ENCODE data around the gene SUSD1.

Gene SUSD1

DNA sequence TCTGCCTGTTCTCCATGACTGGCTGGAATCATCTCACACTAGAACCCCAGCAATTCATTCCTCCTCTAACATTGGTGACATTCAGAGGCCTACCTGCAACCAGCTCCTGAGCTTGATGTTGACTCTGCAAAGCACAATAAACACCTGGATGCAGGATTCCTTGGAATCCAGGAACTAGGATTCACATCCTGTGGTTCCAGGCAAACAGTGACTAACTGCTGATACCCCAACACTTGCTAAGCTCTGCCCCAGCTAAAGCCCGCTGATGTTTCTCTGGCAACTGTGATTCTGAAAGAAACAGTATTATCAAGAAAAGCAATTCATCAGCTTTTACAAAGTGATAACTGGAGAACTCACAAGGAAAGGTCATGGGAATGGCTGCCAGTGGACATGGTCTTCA lies 29.2 kb downstream of the SUSD1 start:
- TF ChIP-seq ZNF776 (tag by site-specific recombination; IDR thresholded peaks at IDR 0.05; ENCODE audit: borderline replicate concordance) (no peak), MEIS1 (CRISPR knock-in tag; IDR thresholded peaks at IDR 0.05; ENCODE audit: borderline replicate concordance) (no peak), ZNF248 (tag by site-specific recombination; IDR thresholded peaks at IDR 0.05) (no peak), ZNF660 (tag by site-specific recombination; IDR thresholded peaks at IDR 0.05) (no peak), KLF16 (tag by site-specific recombination; IDR thresholded peaks at IDR 0.05) (no peak), YY1 (tag by site-specific recombination; IDR thresholded peaks at IDR 0.05) (no peak), ZNF585B (tag by site-specific recombination; IDR thresholded peaks at IDR 0.05) (no peak), ZNF157 (tag by site-specific recombination; IDR thresholded peaks at IDR 0.05) (no peak), ZNF302 (tag by site-specific recombination; IDR thresholded peaks at IDR 0.05; ENCODE audit: low read depth) (no peak), SCRT1 (tag by site-specific recombination; IDR thresholded peaks at IDR 0.05; ENCODE audit: borderline replicate concordance) (no peak), ZFP37 (tag by site-specific recombination; IDR thresholded peaks at IDR 0.05) (no peak), WT1 (tag by site-specific recombination; IDR thresholded peaks at IDR 0.05) (no peak), ZNF639 (tag by site-specific recombination; IDR thresholded peaks at IDR 0.05) (no peak)
- Histone ChIP-seq H3K36me3 (ENCODE audit: control insufficient read depth in 2 of 2, insufficient read depth in 1 of 2, low read length in 2 of 2) (no peaks in the 10 kb centered on the region), H3K4me1 (ENCODE audit: control insufficient read depth, insufficient read depth, low read length) (no peaks in the 10 kb centered on the region), H3K27ac (ENCODE audit: extremely low read depth, low read depth, low read length) (no peak overlapping the region), H3K9me3 (ENCODE audit: control insufficient read depth, insufficient read depth, low read depth, low read length) (no peaks in the 10 kb centered on the region), H3K4me3 (ENCODE audit: low read depth, low read length) (no peak overlapping the region)
- CTCF ChIA-PET = no interaction called here
- POLR2A ChIA-PET = no interaction called here

DNA sequence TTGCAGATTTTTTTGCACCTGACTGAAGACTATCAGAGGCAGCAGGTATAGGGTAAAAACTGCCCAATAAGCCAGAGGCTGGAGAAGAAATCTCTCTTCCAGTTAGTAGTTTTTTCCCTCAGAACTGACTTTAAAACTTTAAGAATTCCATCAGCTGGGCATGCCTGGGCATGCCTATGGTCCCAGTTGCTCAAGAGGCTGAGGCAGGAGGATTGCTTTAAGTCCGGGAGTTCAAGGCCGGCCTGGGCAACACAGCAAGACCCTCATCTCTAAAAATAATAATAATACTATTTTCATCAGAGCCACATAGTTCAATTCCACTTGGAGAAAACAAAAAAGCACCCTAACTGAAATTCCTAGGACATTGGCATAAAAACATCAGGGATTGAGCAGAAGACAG lies 30.3 kb downstream of the SUSD1 start:
- H3K9me3 ChIP-seq (ENCODE audit: control insufficient read depth, insufficient read depth, low read depth, low read length) = no peaks in the 10 kb centered on the region
- H3K4me1 ChIP-seq (ENCODE audit: control insufficient read depth, insufficient read depth, low read length) = no peaks in the 10 kb centered on the region
- TF ChIP-seq ZNF341 (tag by site-specific recombination; IDR thresholded peaks at IDR 0.05; ENCODE audit: low read depth) = no peak
- TF ChIP-seq SCRT2 (tag by site-specific recombination; IDR thresholded peaks at IDR 0.05) = no peak
- TF ChIP-seq, protein P1, sequence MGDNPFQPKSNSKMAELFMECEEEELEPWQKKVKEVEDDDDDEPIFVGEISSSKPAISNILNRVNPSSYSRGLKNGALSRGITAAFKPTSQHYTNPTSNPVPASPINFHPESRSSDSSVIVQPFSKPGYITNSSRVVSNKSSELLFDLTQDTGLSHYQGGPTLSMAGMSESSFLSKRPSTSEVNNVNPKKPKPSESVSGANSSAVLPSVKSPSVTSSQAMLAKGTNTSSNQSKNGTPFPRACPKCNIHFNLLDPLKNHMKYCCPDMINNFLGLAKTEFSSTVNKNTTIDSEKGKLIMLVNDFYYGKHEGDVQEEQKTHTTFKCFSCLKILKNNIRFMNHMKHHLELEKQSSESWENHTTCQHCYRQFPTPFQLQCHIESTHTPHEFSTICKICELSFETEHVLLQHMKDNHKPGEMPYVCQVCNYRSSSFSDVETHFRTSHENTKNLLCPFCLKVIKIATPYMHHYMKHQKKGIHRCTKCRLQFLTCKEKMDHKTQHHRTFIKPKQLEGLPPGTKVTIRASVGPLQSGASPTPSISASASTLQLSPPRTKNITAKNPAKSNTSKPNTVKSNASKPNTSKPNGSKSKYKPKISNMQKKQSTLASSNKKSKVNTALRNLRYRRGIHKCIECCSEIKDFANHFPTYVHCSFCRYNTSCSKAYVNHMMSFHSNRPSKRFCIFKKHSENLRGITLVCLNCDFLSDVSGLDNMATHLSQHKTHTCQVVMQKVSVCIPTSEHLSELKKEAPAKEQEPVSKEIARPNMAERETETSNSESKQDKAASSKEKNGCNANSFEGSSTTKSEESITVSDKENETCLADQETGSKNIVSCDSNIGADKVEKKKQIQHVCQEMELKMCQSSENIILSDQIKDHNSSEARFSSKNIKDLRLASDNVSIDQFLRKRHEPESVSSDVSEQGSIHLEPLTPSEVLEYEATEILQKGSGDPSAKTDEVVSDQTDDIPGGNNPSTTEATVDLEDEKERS (tag by site-specific recombination; IDR thresholded peaks at IDR 0.05) = no peak
- no peak for TF ChIP-seq ZNF785 (tag by site-specific recombination; IDR thresholded peaks at IDR 0.05)
- TF ChIP-seq KLF17 (tag by site-specific recombination; IDR thresholded peaks at IDR 0.05) = no peak
- TF ChIP-seq ZNF639 (tag by site-specific recombination; IDR thresholded peaks at IDR 0.05) = no peak
- no peak for TF ChIP-seq ZFP37 (tag by site-specific recombination; IDR thresholded peaks at IDR 0.05)
- TF ChIP-seq, protein P2, sequence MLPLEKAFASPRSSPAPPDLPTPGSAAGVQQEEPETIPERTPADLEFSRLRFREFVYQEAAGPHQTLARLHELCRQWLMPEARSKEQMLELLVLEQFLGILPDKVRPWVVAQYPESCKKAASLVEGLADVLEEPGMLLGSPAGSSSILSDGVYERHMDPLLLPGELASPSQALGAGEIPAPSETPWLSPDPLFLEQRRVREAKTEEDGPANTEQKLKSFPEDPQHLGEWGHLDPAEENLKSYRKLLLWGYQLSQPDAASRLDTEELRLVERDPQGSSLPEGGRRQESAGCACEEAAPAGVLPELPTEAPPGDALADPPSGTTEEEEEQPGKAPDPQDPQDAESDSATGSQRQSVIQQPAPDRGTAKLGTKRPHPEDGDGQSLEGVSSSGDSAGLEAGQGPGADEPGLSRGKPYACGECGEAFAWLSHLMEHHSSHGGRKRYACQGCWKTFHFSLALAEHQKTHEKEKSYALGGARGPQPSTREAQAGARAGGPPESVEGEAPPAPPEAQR (tag by site-specific recombination; IDR thresholded peaks at IDR 0.05) = no peak
- TF ChIP-seq, protein P3, sequence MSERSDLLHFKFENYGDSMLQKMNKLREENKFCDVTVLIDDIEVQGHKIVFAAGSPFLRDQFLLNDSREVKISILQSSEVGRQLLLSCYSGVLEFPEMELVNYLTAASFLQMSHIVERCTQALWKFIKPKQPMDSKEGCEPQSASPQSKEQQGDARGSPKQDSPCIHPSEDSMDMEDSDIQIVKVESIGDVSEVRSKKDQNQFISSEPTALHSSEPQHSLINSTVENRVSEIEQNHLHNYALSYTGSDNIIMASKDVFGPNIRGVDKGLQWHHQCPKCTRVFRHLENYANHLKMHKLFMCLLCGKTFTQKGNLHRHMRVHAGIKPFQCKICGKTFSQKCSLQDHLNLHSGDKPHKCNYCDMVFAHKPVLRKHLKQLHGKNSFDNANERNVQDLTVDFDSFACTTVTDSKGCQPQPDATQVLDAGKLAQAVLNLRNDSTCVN (tag by site-specific recombination; optimal IDR thresholded peaks at IDR 0.05) = no peak
- no peak for TF ChIP-seq GLI2 (tag by site-specific recombination; IDR thresholded peaks at IDR 0.05; ENCODE audit: borderline replicate concordance, low read depth)
- TF ChIP-seq ZNF223 (tag by site-specific recombination; IDR thresholded peaks at IDR 0.05) = no peak
- no peak for TF ChIP-seq ZSCAN30 (tag by site-specific recombination; IDR thresholded peaks at IDR 0.05)
- TF ChIP-seq MYNN (tag by site-specific recombination; IDR thresholded peaks at IDR 0.05; ENCODE audit: borderline replicate concordance) = no peak
- TF ChIP-seq, protein P4, sequence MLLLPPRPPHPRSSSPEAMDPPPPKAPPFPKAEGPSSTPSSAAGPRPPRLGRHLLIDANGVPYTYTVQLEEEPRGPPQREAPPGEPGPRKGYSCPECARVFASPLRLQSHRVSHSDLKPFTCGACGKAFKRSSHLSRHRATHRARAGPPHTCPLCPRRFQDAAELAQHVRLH (tag by site-specific recombination; IDR thresholded peaks at IDR 0.05) = no peak
- no peak for TF ChIP-seq HOXA7 (CRISPR knock-in tag; IDR thresholded peaks at IDR 0.05; ENCODE audit: borderline replicate concordance)
- no peak for TF ChIP-seq ZNF16 (tag by site-specific recombination; IDR thresholded peaks at IDR 0.05; ENCODE audit: low read depth)
- H3K36me3 ChIP-seq (ENCODE audit: control insufficient read depth in 2 of 2, insufficient read depth in 1 of 2, low read length in 2 of 2) = no peaks in the 10 kb centered on the region
- ChIA-PET POLR2A (no interaction called here), CTCF (no interaction called here)
- H3K4me3 ChIP-seq (ENCODE audit: low read depth, low read length) = no peak overlapping the region
- no peak overlapping the region for H3K27ac ChIP-seq (ENCODE audit: extremely low read depth, low read depth, low read length)

Measured in HEK293 (cell line).